IPS DF 19.7 (cell line): Measurements from ENCODE around the gene SGCA.

ENCODE experiments used
- DNase-seq: peaks from one replicate; pipeline ENCODE4 v3.0.0-alpha.2; 2013; ENCODE audit warnings: low read depth, low spot score

Gene SGCA

GRCh38 chr17:50166518-50167181 is 845 bp downstream of the SGCA start:
- no peak for DNase-seq

- no peak for DNase-seq
Observed at GRCh38 chr17:50167371-50167770, 1.6 kb downstream of the SGCA start.

- DNase-seq: no peak
Observed at GRCh38 chr17:50168319-50168718, 2.5 kb downstream of the SGCA start.

GRCh38 chr17:50169121-50169764 is 3.4 kb downstream of the SGCA start:
- no peak for DNase-seq

DNA sequence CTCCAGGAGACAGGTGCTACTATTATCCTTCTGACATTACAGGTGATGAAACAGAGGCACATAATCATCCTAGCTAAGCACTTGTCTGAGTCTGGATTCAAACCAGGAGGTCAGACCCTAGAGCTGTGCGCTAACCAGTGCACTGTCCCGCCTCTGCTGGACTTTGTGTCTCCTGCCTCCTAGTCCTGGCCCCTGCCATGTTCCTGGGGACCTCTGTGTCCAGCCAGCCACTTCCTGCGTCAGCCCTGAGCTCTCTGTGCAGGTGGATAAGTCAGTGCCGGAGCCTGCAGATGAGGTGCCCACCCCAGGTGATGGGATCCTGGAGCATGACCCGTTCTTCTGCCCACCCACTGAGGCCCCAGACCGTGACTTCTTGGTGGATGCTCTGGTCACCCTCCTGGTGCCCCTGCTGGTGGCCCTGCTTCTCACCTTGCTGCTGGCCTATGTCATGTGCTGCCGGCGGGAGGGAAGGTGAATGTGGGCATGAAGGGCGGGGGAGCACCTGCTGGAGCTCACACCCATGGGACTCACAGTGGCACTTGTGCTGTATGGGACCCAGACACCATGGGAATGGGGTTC is 4.2 kb downstream of the SGCA start:
- no peak for DNase-seq

DNA sequence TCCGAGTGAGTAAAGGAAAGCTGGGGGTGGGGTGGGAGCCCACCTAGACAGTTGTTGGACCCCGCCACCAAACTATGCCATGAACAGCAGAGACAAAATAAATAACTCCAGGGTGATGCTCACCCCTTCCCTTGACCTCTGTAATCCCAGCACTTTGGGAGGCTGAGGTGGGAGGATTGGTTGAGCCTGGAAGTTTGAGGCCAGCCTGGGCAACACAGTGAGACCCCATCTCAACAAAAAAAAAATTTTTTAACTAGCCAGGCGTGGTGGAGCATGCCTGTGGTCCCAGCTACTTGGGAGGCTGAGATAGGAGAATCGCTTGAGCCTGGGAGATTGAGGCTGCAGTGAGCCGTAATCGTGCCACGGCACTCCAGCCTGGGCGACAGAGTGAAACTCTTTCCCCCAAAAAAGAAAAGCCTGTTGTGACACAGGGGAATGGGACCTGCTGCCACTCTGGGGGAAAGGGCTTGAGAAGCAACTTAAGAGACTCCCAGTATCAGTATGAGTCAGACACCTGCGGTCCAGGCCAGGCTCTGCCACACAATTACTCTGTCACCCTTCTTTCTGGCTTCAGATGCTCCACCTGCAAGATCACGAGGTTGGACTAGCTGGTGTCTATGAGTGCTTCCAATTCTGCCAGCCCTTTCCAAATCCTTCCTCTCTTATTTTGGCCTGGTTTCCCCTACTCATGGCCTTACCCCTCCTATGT is 5.0 kb downstream of the SGCA start:
- DNase-seq: no peak

DNA sequence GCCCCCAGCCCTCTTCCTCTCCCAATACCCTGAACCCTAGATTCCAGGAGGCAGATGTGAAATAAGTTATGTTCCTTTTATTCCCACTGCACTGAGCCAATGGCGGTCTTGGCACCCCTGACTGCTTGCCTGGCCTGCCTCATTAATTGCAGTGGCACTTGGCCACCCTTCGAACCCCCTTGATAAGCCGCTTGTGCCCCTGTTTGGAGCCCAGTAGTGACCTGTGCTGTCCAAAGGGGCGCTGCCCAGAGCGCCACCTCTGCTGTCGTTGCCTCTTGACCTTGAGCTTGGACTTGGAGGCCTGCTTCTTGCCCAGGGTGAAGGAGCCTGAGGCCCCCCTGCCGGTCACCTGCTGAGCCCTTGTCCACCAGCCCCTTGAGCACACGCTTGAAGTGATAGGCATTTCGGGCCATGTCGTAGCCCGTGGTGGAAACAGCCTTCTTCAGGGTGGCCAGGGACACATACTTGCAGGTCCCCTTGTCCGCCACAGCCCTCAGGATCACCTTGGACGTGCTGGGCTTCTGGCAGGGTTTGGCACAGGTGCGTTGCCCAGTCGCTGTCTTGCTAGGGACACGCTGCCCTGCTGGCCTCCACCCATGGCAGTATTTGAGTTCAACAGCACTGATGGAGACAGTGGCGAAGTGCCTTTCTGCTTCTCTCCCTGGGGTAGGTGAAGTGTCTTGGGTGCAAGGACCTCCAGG is 5.7 kb downstream of the SGCA start:
- no peak for DNase-seq

DNA sequence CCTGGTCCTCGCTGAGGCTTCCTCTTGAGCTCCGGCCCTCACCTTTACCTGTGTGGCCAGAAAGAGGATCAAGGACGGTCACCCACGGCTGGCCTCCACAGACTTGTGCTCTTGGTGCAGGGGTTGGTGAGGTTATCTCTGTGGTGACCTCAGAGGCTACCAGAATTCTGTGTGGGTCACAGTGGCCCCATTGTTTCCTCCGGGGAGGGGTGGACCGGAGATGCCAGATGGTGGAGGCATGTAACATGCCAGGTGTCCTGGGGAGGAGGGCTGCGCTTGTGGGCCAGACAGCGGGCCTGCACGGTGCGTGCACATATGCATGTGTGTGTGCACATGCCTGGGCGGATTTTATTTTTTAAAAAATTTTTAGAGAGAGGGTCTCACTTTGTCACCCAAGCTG is 6.3 kb downstream of the SGCA start:
- DNase-seq: no peak

GRCh38 chr17:50172936-50173334 is 7.1 kb downstream of the SGCA start:
- DNase-seq: no peak

GRCh38 chr17:50173335-50173941 is 7.6 kb downstream of the SGCA start:
- no peak for DNase-seq

DNA sequence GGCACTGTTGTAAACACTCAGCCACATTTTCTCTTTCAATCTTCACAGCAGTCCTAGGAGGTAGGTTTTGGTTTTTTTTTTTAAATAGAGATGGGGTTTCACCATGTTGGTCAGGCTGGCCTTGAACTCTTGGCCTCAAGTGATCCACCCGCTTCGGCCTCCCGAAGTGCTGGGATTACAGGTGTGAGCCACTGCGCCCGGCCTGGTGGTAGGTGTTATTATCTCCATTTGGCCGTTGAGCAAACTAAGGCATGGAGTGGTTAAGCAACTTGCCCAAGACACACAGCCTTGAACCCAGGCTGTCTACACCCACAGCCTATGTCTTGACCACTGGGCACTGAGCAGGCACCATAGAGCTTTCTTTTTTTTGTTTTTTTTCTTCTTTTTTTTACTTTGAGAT is 8.6 kb downstream of the SGCA start:
- no peak for DNase-seq

DNA sequence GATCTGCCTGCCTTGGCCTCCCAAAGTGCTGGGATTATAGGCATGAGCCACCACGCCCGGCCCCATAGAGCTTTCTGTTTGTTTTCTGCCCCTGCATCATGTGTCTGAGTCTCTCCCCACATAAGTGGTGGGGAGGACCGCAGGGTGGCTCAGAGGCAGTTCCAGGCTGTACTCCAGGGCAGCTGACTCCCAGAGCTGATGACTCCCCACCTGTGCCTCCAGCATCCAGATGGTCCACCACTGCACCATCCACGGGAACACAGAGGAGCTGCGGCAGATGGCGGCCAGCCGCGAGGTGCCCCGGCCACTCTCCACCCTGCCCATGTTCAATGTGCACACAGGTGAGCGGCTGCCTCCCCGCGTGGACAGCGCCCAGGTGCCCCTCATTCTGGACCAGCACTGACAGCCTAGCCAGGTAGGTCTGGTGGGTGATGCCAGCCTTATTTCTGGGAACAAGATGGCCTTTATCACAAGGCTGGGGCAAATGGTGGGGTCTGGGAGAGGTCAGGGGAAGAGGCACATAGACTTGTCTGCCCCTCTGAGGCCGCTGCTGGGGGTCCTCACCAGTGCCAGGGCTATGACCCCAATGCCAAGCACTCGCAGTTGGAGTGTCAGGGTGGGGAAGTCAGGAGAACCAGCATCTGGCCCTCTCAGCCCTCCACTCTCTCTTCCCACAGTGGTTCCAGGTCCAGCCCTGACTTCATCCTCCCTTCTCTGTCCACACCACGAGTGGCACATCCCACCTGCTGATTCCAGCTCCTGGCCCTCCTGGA is 9.4 kb downstream of the SGCA start:
- no peak for DNase-seq

GRCh38 chr17:50176559-50177357 is 11.0 kb downstream of the SGCA start:
- no peak for DNase-seq

DNA sequence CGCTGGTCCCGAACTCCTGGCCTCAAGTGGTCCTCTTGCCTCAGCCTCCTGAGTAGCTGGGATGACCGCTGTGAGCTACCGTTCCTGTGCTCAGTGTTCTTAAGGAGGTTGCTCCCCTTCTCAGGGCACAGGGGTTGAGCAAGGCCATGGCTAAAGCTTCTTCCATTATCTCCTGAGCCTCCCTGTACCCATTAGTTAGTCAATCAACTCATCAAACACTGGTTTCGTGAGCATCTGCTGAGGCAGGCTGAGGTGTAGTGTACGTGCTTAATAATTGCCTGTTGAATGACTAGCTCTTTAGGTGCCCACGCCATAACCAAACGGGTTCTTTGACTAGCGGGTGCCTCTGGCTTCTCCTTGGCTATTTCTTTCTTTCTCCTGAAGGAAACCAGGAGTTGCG is 11.7 kb downstream of the SGCA start:
- no peak for DNase-seq

DNA sequence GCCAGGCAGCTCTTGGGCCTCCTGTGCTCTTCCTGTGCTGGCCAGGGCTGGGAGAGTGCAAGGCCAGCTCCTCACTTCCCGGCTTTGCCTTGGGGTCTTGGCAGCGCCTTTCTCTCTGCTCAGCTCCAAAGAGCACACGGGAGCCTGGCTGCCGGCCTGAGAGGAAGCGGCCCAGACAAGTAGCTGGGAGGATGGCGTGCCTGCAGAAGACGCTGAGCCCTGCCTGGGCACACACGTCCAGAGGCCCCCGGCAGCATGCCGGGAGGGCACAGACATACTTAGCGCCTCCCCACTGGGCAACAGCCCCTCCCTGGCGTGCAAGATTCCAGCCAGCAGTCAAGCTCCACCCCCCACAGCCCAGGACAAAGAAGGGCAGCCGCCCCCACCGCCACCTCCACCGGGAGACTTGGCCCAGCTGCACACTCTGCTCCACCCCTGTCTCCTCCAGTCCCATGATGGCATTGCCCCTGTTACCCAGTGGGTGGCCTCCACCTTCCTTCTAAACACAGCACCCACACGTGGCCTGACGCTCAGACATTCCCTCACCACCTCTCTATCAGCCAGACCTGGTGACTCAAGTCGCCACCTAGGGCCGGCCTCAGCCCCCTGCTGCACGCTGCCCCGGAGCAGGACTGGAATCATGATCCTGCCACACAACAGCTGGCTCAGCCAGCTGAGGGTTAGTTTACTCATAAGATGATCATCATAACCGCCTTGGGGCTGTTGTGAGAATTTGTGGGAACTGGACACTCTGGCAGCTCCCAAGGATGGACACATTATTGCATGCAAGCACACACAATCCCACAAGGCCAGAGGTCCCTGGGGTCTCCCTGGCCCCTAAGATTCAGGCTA is 12.4 kb downstream of the SGCA start:
- DNase-seq: no peak

DNA sequence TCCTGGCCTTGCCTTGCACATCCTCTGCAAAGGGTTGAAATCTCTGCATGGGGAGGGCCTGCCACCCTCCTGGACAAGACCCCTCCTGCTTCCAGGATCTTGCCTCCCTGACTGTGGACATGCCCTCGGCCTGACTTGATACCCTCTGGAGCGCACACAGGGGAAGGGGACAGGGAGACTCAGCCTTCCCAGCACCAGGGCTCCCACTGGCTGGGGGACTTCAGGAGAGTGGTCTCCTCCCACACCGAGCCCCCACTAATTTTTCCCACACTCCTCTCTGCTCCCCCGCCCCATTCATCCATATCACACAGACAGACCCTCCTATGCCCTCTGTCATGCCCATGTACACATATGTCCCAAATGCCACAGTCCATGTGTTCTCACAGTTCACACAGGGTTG is 14.3 kb downstream of the SGCA start:
- no peak for DNase-seq

DNA sequence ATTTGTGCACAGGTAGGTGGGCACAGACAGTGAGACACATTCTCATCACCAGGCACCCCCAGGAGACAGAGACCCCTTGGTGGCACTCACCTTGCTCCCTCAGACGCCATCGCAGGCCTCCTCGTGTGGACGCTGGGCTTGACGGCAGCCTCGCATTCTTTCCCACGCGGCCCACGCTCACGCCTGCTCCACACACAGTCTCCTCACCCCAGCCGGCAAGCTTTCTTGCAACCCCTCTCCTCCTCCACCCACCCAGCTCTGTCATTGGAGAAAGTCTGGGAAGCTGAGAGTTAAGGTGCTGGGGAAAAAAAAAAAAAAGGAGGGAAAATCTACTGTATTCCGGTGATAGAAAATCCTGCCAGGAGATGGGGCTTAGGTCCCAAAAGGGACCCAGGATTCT is 14.8 kb downstream of the SGCA start:
- DNase-seq: no peak

DNA sequence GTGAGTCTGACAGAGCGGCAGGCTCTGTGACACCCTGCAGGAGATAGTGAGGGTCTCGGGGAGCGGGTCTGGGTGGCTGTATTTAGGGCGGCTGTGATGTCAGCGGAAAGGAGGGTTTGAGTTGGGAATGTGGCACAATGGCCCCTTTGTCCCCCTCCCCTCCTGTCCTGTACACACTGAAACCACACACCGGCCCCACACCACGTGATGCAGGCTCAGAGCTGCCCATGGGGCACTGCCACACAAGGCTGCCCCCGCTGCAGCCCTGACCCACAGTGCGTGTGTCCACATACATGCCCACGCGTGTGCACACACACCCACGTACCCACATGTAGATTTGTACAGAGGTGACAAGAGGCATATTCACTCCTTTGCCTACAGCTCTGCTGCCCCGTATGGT is 15.3 kb downstream of the SGCA start:
- DNase-seq: no peak
